ENCODE data around the gene ENOX2. TPM values are rescaled to one million over a fixed set of nuclear protein-coding genes. Genes with fewer than 3 reads are reported as not detected.

The ENOX2 gene
- total RNA-seq, 4 donors from 2014 or later = 9.3 to 20.7 (median 15.4) TPM

- Histone ChIP-seq H3K9me3 (no peaks in the 10 kb centered on the region), H3K27ac (no peak overlapping the region), H3K4me3 (no peak overlapping the region), H3K27me3 (no peaks in the 10 kb centered on the region), H3K4me1 (no peaks in the 10 kb centered on the region), H3K36me3 (peaks cover 0 to 4% of the 10 kb centered on the region in 2 donors)
- no peak for ATAC-seq
- TF ChIP-seq POLR2AphosphoS5 (IDR thresholded peaks at IDR 0.05) (no peak), EP300 (IDR thresholded peaks at IDR 0.05) (no peak), CTCF (IDR thresholded peaks at IDR 0.05) (no peak), POLR2A (IDR thresholded peaks at IDR 0.05) (no peak)
- 58% methylated on average over 4 of the region's 4 CpGs; no CpG with 5 or more reads in 1 of the 2 donors for WGBS, 2 donors (ENCODE audit: low coverage in 1 of 2)
Measured at GRCh38 chrX:130654409-130654950, 248.5 kb downstream of the ENOX2 start.

GRCh38 chrX:130652824-130653578 lies 250.0 kb downstream of the ENOX2 start:
- Histone ChIP-seq H3K4me1 (no peaks in the 10 kb centered on the region), H3K36me3 (peaks cover 0 to 4% of the 10 kb centered on the region in 2 donors), H3K27me3 (no peaks in the 10 kb centered on the region), H3K4me3 (no peak overlapping the region), H3K27ac (no peak overlapping the region), H3K9me3 (no peaks in the 10 kb centered on the region)
- TF ChIP-seq POLR2A (IDR thresholded peaks at IDR 0.05) (no peak), POLR2AphosphoS5 (IDR thresholded peaks at IDR 0.05) (no peak), CTCF (IDR thresholded peaks at IDR 0.05) (no peak), EP300 (IDR thresholded peaks at IDR 0.05) (no peak)
- no peak for ATAC-seq
- 82 to 91% methylated on average over 4 to 5 of the region's 6 CpGs for WGBS, 2 donors (ENCODE audit: low coverage in 1 of 2)

- Histone ChIP-seq H3K27ac (no peak overlapping the region), H3K36me3 (peaks cover 0 to 11% of the 10 kb centered on the region in 2 donors), H3K27me3 (no peaks in the 10 kb centered on the region), H3K9me3 (no peaks in the 10 kb centered on the region), H3K4me3 (no peak overlapping the region), H3K4me1 (no peaks in the 10 kb centered on the region)
- TF ChIP-seq EP300 (IDR thresholded peaks at IDR 0.05) (no peak), POLR2A (IDR thresholded peaks at IDR 0.05) (no peak), POLR2AphosphoS5 (IDR thresholded peaks at IDR 0.05) (no peak), CTCF (IDR thresholded peaks at IDR 0.05) (no peak)
- no peak for ATAC-seq
Measured at GRCh38 chrX:130649738-130650137, 253.3 kb downstream of the ENOX2 start.

GRCh38 chrX:130647468-130647867 lies 255.5 kb downstream of the ENOX2 start:
- Histone ChIP-seq H3K27ac (no peak overlapping the region), H3K4me3 (no peak overlapping the region), H3K36me3 (peaks cover 0 to 11% of the 10 kb centered on the region in 2 donors), H3K27me3 (no peaks in the 10 kb centered on the region), H3K9me3 (no peaks in the 10 kb centered on the region), H3K4me1 (no peaks in the 10 kb centered on the region)
- ATAC-seq = no peak
- TF ChIP-seq CTCF (IDR thresholded peaks at IDR 0.05) (no peak), EP300 (IDR thresholded peaks at IDR 0.05) (no peak), POLR2A (IDR thresholded peaks at IDR 0.05) (no peak), POLR2AphosphoS5 (IDR thresholded peaks at IDR 0.05) (no peak)
- WGBS, 2 donors (ENCODE audit: low coverage in 1 of 2) = 64% methylated on average over 1 of the region's 1 CpG; no CpG with 5 or more reads in 1 of the 2 donors

All from gastroesophageal sphincter (tissue), 4 donors.